ENCODE results near the gene MRRF.

DNA sequence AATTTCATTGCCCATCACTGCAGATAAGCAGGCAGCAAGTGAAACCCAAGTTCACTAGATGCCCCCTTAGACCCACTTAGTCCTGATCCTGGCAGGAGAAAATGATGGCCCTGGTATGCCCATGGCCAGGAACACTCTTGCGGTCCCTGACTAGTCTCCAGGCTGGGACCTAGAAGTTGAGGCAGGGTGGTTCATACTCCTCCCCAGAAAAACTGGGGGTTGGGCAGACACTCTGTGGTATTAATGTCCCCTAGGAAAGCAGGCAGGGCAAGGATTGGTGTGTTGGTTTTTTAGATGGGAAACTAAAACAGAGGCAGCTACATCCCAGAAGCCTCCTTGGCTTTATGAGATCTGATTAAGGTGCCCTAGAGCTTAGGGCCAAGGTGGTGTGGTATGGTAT lies 49.0 kb upstream of the MRRF start:
- TF ChIP-seq ZNF274 (IDR thresholded peaks at IDR 0.05; ENCODE audit: low read depth, low read length), result no peak
- TF ChIP-seq YY1 (IDR thresholded peaks at IDR 0.05; ENCODE audit: insufficient read depth, insufficient read length), result no peak
